GM12874 (cell line): ENCODE measurements around the gene SLC24A3.

Experiments
- TF ChIP-seq, protein P1 (sequence below): IDR thresholded peaks from 2 replicates; pipeline ENCODE4 v1.5.1; 2011; ENCODE audit warnings: low read depth, mild to moderate bottlenecking, control low read depth, low read length, moderate library complexity; ENCODE audit not compliant: insufficient read depth

The SLC24A3 gene

DNA sequence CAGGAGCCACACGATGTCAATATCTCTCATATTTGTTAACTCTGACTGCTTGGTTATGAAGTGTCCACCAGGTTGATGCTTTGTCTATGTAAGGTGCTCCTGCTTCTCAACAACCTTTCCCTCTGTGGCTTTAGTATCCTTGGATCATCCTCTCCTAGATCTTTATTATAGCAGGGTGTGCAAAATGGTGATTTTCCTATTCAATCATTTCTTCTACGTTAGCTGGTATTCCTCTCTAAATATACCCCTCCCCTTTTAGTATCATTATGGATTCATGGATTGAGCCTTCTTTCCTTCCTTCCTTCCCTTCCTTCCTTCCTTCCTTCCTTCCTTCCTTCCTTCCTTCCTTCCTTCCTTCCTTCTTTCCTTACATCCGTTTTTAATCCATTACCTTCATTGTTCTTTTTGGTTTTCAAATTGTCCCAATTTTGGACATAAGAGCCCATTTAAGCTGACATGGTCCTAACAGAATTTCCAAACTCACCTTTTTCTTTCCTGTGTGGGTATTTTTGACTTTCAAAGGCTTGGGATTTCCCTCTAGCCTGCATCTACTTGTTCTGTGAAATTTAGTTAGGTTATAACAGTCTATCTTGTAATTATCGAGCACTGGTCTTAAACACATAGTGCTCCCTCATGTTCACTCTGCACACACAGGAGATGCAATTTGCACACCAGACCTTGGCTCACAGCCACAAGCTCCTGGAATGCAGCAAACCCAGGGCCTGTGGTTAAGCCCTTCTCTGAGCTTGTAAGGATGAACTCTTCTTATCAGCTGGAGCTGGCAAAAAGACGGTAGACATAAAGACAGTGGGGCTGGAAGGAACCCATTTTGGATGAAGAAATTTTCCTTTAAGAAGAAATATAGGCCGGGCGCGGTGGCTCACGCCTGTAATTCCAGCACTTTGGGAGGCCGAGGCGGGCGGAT lies 109.9 kb downstream of the SLC24A3 start:
- TF ChIP-seq, protein P1, sequence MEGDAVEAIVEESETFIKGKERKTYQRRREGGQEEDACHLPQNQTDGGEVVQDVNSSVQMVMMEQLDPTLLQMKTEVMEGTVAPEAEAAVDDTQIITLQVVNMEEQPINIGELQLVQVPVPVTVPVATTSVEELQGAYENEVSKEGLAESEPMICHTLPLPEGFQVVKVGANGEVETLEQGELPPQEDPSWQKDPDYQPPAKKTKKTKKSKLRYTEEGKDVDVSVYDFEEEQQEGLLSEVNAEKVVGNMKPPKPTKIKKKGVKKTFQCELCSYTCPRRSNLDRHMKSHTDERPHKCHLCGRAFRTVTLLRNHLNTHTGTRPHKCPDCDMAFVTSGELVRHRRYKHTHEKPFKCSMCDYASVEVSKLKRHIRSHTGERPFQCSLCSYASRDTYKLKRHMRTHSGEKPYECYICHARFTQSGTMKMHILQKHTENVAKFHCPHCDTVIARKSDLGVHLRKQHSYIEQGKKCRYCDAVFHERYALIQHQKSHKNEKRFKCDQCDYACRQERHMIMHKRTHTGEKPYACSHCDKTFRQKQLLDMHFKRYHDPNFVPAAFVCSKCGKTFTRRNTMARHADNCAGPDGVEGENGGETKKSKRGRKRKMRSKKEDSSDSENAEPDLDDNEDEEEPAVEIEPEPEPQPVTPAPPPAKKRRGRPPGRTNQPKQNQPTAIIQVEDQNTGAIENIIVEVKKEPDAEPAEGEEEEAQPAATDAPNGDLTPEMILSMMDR: no peak

DNA sequence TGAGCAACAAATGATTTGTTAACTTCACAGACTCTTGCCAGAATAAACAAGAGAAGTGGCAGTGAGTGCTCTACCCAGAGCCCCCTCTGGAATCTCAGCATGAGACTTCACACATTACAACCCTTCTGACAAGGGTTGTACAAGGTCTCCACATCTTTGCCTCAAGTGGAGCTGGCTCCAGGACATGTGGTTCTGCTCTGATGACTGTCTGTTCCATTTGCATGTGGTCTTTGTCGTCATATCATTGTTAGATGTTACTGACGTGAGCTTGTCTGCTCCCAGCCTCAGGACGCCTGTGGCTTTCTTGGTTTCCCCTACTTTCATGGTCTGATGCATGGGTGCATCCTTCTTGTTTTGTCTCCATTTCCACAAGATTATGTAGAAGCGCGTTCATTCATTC lies 115.0 kb downstream of the SLC24A3 start:
- TF ChIP-seq, protein P1: no peak

DNA sequence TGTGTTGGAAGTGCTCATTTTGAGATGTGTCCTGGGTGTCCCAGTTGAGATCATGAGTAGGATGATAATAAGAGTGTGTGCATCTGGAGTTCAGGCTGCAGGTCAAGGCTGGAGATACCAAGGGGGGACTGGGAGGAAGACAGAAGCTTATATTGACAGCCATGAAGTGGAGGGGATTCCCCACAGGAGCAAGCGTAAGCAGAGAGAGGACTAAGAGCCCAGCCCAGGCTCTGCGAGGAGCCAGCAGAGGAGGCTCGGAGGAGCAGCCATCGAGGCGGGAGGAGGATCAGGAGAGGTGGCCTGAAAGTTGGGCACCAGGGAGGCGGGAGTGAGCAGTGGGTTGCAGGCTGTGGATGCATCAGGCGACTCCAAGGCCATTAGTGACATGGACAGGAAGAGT lies 116.2 kb downstream of the SLC24A3 start:
- TF ChIP-seq, protein P1: no peak

DNA sequence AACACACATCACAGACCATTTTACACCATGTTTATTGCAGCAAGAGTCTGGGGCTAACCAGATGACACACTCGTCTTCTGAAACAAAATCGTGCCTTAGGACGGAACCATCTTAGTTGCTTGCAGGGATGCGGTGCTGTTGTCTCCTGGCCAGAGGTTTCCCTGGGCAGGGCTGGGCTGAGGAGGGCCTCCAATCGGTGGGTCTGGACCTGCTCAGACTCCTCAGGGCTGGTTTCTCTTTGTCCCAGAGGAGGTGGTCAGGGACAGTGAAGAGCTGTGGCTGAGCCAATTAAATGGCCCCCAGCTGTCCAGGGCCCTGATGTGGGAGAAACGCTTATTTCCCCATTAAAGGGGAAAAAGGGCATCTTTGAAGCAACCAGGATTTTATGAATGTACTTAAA lies 117.6 kb downstream of the SLC24A3 start:
- TF ChIP-seq, protein P1: no peak

DNA sequence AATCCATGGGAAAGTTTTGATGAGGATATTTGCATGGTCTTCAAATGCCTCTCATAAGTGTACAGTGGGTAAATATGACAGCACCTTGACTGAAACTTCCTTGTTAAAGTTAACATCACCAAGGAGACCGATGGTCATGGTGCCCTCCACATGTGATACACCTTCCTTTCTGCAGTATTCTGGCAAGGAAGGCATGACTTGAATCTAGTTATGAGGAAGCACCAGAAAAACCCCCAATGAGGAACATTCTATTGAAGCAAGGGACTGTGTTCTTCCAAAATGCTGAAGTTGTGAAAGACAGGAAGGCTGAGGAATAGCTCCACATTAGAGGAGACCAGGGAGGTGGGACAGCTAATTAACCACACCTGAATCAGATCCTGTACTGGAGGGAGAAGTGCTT lies 118.3 kb downstream of the SLC24A3 start:
- TF ChIP-seq, protein P1: no peak

DNA sequence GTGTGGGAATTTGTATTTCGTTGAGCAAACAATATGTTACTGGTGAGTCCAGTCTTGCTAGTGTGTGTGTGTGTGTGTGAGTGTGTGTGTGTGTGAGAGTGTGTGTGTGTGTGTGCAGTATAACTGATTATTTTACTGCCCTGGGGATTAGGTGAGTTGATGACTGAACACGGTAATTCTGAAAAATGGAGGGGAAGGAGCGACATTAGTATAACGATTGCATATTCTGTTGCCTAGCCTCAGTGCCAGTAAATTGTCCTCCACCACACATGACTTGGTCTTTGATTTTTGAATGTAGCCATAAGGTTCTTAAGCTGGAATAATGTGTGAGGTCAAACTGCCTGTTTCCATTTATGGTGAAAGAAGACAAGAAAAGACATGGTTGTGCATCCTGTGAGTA lies 121.1 kb downstream of the SLC24A3 start:
- TF ChIP-seq, protein P1: no peak

DNA sequence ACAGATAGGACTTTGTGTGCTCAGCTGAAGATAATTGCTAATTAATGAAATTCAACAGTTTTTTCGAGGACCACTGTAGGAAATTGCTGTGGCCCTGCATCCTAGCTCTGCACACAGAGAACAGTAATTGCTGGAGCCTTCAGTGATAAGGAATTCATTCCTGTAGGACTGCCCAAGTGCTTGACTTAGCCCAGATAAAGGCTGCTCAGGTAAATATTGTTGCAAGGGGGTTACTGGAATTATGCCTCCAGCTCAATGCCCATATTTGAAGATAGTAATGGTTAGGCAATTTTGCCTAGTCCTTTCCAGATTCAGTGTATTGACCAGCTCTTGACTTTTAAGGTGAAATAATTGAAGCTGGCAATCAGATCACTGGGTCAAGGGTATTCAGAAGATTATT lies 122.9 kb downstream of the SLC24A3 start:
- TF ChIP-seq, protein P1: no peak
